ENCODE measurements around the gene ASB4.
A peak's percentile ranks its signal among the peaks of the same experiment; 100 is the strongest.

The ASB4 gene

GRCh38 chr7:95479992-95480624, 5.6 kb upstream of the ASB4 start:
- H3K4me3 ChIP-seq (ENCODE audit: low read depth, low read length): no peak overlapping the region
- TF ChIP-seq CTCF (conservative IDR thresholded peaks at IDR 0.05; ENCODE audit: low read depth, low read length): no peak
- no peak for DNase-seq (ENCODE audit: low read depth)

GRCh38 chr7:95481271-95482165, 4.2 kb upstream of the ASB4 start:
- DNase-seq (ENCODE audit: low read depth): no peak
- H3K4me3 ChIP-seq (ENCODE audit: low read depth, low read length): no peak overlapping the region
- TF ChIP-seq CTCF (conservative IDR thresholded peaks at IDR 0.05; ENCODE audit: low read depth, low read length): no peak

GRCh38 chr7:95482424-95482823, 3.3 kb upstream of the ASB4 start:
- no peak for TF ChIP-seq CTCF (conservative IDR thresholded peaks at IDR 0.05; ENCODE audit: low read depth, low read length)
- H3K4me3 ChIP-seq (ENCODE audit: low read depth, low read length): no peak overlapping the region
- no peak for DNase-seq (ENCODE audit: low read depth)

- no peak for TF ChIP-seq CTCF (conservative IDR thresholded peaks at IDR 0.05; ENCODE audit: low read depth, low read length)
- H3K4me3 ChIP-seq (ENCODE audit: low read depth, low read length): no peak overlapping the region
- DNase-seq (ENCODE audit: low read depth): no peak
These were observed 4.6 kb downstream of the ASB4 start for GRCh38 chr7:95490231-95490762.

GRCh38 chr7:95491201-95491600, 5.5 kb downstream of the ASB4 start:
- TF ChIP-seq CTCF (conservative IDR thresholded peaks at IDR 0.05; ENCODE audit: low read depth, low read length): no peak
- DNase-seq (ENCODE audit: low read depth): no peak
- H3K4me3 ChIP-seq (ENCODE audit: low read depth, low read length): no peak overlapping the region

- peak; percentile 36 for DNase-seq (ENCODE audit: low read depth)
- no peak for TF ChIP-seq CTCF (conservative IDR thresholded peaks at IDR 0.05; ENCODE audit: low read depth, low read length)
- H3K4me3 ChIP-seq (ENCODE audit: low read depth, low read length): no peak overlapping the region
These were observed 6.0 kb downstream of the ASB4 start for GRCh38 chr7:95491634-95492314.
